HG03280 (cell line): Measurements from ENCODE around the gene ART1.
"Not testable (repeated sequence)": the region's sequence is repeated elsewhere in the genome, so short reads cannot be mapped to it uniquely, and the experiment has no call there.

Experiments used
- ATAC-seq: cut with Tn5 transposase; IDR thresholded peaks from one replicate; pipeline ENCODE4 v1.9.1; 2021; ENCODE audit warnings: mild to moderate bottlenecking, moderate library complexity; ENCODE audit not compliant: unreplicated experiment

ART1 gene

GRCh38 chr11:3644817-3645235 lies at the start of gene ART1:
Gene ART1, plus strand, starts transcription at chr11:3645128. Its CDS starts 14,086 bp downstream, at chr11:3659214.
- ATAC-seq: no peak

- not testable (repeated sequence) for ATAC-seq
Measured at GRCh38 chr11:3597743-3598142, 47.2 kb upstream of the ART1 start.

- not testable (repeated sequence) for ATAC-seq
Measured at GRCh38 chr11:3600201-3600600, 44.7 kb upstream of the ART1 start.

- ATAC-seq: no peak
Measured at GRCh38 chr11:3604167-3604566, 40.8 kb upstream of the ART1 start.

- no peak for ATAC-seq
Measured at GRCh38 chr11:3605283-3605662, 39.7 kb upstream of the ART1 start.

GRCh38 chr11:3605771-3606203 lies 39.1 kb upstream of the ART1 start:
- no peak for ATAC-seq

- ATAC-seq: no peak
Measured at GRCh38 chr11:3609416-3610265, 35.3 kb upstream of the ART1 start.

- no peak for ATAC-seq
Measured at GRCh38 chr11:3610846-3611245, 34.1 kb upstream of the ART1 start.

- ATAC-seq: no peak
Measured at GRCh38 chr11:3611976-3612678, 32.8 kb upstream of the ART1 start.

GRCh38 chr11:3613998-3614741 lies 30.8 kb upstream of the ART1 start:
- no peak for ATAC-seq

GRCh38 chr11:3614742-3615171 lies 30.2 kb upstream of the ART1 start:
- no peak for ATAC-seq

- ATAC-seq: no peak
Measured at GRCh38 chr11:3615998-3616397, 28.9 kb upstream of the ART1 start.

GRCh38 chr11:3616721-3617460 lies 28.0 kb upstream of the ART1 start:
- ATAC-seq: no peak

GRCh38 chr11:3617990-3618389 lies 26.9 kb upstream of the ART1 start:
- no peak for ATAC-seq

GRCh38 chr11:3622521-3622920 lies 22.4 kb upstream of the ART1 start:
- ATAC-seq: no peak

- ATAC-seq: no peak
Measured at GRCh38 chr11:3623121-3623520, 21.8 kb upstream of the ART1 start.

GRCh38 chr11:3623767-3624458 lies 21.0 kb upstream of the ART1 start:
- no peak for ATAC-seq

GRCh38 chr11:3626250-3626960 lies 18.5 kb upstream of the ART1 start:
- no peak for ATAC-seq

GRCh38 chr11:3627291-3627690 lies 17.6 kb upstream of the ART1 start:
- ATAC-seq: no peak
